ENCODE data around the gene SMC6. TPM values are rescaled to one million over a fixed set of nuclear protein-coding genes. Genes with fewer than 3 reads are reported as not detected.

SMC6 gene
- polyA plus RNA-seq, 1 donor from 2014 or later: 20.1 TPM

- Histone ChIP-seq H3K27me3 (ENCODE audit: insufficient read depth, low read depth, low read length) (no peaks in the 10 kb centered on the region), H3K9me2 (ENCODE audit: insufficient read depth, low read length) (no peaks in the 10 kb centered on the region), H3K36me3 (ENCODE audit: insufficient read depth, low read length) (peaks cover 4% of the 10 kb centered on the region), H3F3A (ENCODE audit: insufficient read depth, low read length, poor library complexity, severe bottlenecking) (no peaks in the 10 kb centered on the region), H3K4me2 (ENCODE audit: low read length) (no peak overlapping the region), H3K9ac (ENCODE audit: low read length) (no peak overlapping the region), H3K27ac (ENCODE audit: low read length) (no peak overlapping the region), H3K79me2 (replicated peaks; ENCODE audit: insufficient read depth, low read length) (no peaks in the 10 kb centered on the region), H3K4me3 (ENCODE audit: low read length) (no peak overlapping the region), H4K20me1 (ENCODE audit: insufficient read depth) (no peaks in the 10 kb centered on the region), H2AFZ (ENCODE audit: low read depth, low read length) (no peak overlapping the region), H3K9me3 (ENCODE audit: low read length) (no peaks in the 10 kb centered on the region)
- no peak for TF ChIP-seq RAD21 (conservative IDR thresholded peaks at IDR 0.05)
- no peak for TF ChIP-seq EZH2 (IDR thresholded peaks at IDR 0.05; ENCODE audit: borderline replicate concordance, insufficient read depth, low read length, poor library complexity, severe bottlenecking)
- TF ChIP-seq POLR2AphosphoS5 (IDR thresholded peaks at IDR 0.05): no peak
- no peak for TF ChIP-seq REST (IDR thresholded peaks at IDR 0.05; ENCODE audit: borderline replicate concordance)
- TF ChIP-seq SMC3 (conservative IDR thresholded peaks at IDR 0.05; ENCODE audit: poor library complexity): no peak
- TF ChIP-seq TAF1 (IDR thresholded peaks at IDR 0.05; ENCODE audit: low read depth): no peak
- TF ChIP-seq MXI1 (conservative IDR thresholded peaks at IDR 0.05; ENCODE audit: poor library complexity, severe bottlenecking): no peak
- TF ChIP-seq CTCF (IDR thresholded peaks at IDR 0.05; ENCODE audit: poor library complexity, severe bottlenecking): no peak
- TF ChIP-seq EP300 (conservative IDR thresholded peaks at IDR 0.05; ENCODE audit: poor library complexity, severe bottlenecking): no peak
These were observed 85.7 kb downstream of the SMC6 start for GRCh38 chr2:17667898-17668297.

- H3K27me3 ChIP-seq (ENCODE audit: insufficient read depth, low read depth, low read length): no peaks in the 10 kb centered on the region
- H3K4me2 ChIP-seq (ENCODE audit: low read length): no peak overlapping the region
- no peak overlapping the region for H2AFZ ChIP-seq (ENCODE audit: low read depth, low read length)
- no peaks in the 10 kb centered on the region for H3K79me2 ChIP-seq (replicated peaks; ENCODE audit: insufficient read depth, low read length)
- H4K20me1 ChIP-seq (ENCODE audit: insufficient read depth): no peaks in the 10 kb centered on the region
- no peaks in the 10 kb centered on the region for H3K9me2 ChIP-seq (ENCODE audit: insufficient read depth, low read length)
- H3K4me3 ChIP-seq (ENCODE audit: low read length): no peak overlapping the region
- H3K36me3 ChIP-seq (ENCODE audit: insufficient read depth, low read length): peaks cover 4% of the 10 kb centered on the region
- no peaks in the 10 kb centered on the region for H3F3A ChIP-seq (ENCODE audit: insufficient read depth, low read length, poor library complexity, severe bottlenecking)
- no peak overlapping the region for H3K9ac ChIP-seq (ENCODE audit: low read length)
- no peaks in the 10 kb centered on the region for H3K9me3 ChIP-seq (ENCODE audit: low read length)
- TF ChIP-seq REST (IDR thresholded peaks at IDR 0.05; ENCODE audit: borderline replicate concordance): no peak
- H3K27ac ChIP-seq (ENCODE audit: low read length): no peak overlapping the region
These were observed 89.1 kb downstream of the SMC6 start for GRCh38 chr2:17664534-17664933.

Measured in neural cell (in vitro differentiated cells).